ENCODE results near the gene GYS1.

GRCh38 chr19:48969276-48970138 is 23.6 kb downstream of the GYS1 start:
- no peak for TF ChIP-seq POLR2AphosphoS5 (IDR thresholded peaks at IDR 0.05; ENCODE audit: low read depth, low read length)
- no peak for TF ChIP-seq CTBP2 (IDR thresholded peaks at IDR 0.05; ENCODE audit: borderline replicate concordance, insufficient read depth, insufficient read length, low read length)
- no peak for TF ChIP-seq SP1 (IDR thresholded peaks at IDR 0.05; ENCODE audit: low read depth, low read length)

Data from H1 (cell line).